NCI-H128 (cell line): ENCODE measurements around the gene PI16.
"Not testable (repeated sequence)": the region's sequence is repeated elsewhere in the genome, so short reads cannot be mapped to it uniquely, and the experiment has no call there.

Source experiments
- DNase-seq: peaks from one replicate; lab custom pipeline; 2025; ENCODE audit not compliant: unreplicated experiment; lab: John Stamatoyannopoulos, UW

PI16 gene

GRCh38 chr6:36973647-36974046, 19.1 kb downstream of the PI16 start:
- DNase-seq, result no peak

GRCh38 chr6:36975231-36976006, 20.9 kb downstream of the PI16 start:
- DNase-seq, result no peak

GRCh38 chr6:36976007-36976264, 21.4 kb downstream of the PI16 start:
- DNase-seq, result no peak

GRCh38 chr6:36976509-36976908, 22.0 kb downstream of the PI16 start:
- DNase-seq, result no peak

- DNase-seq, result no peak
Measured at GRCh38 chr6:36976931-36977330, 22.4 kb downstream of the PI16 start.

GRCh38 chr6:36977470-36977941, 23.0 kb downstream of the PI16 start:
- DNase-seq, result no peak

- DNase-seq, result no peak
Measured at GRCh38 chr6:36978421-36979346, 24.1 kb downstream of the PI16 start.

GRCh38 chr6:36979347-36979742, 24.8 kb downstream of the PI16 start:
- DNase-seq, result peak; percentile 38

- DNase-seq, result no peak
Measured at GRCh38 chr6:36980129-36980528, 25.6 kb downstream of the PI16 start.

GRCh38 chr6:36980876-36981619, 26.5 kb downstream of the PI16 start:
- DNase-seq, result peak; percentile 18

GRCh38 chr6:36983538-36983937, 29.0 kb downstream of the PI16 start:
- no peak for DNase-seq

- DNase-seq, result no peak
Measured at GRCh38 chr6:36984581-36985416, 30.3 kb downstream of the PI16 start.

GRCh38 chr6:36985417-36985807, 30.9 kb downstream of the PI16 start:
- DNase-seq, result no peak

- DNase-seq, result peak; percentile 71
Measured at GRCh38 chr6:36985808-36986703, 31.5 kb downstream of the PI16 start, which contains the start of gene MTCH1. TSS of gene MTCH1 (minus strand) at chr6:36986196. CDS start at chr6:36986173, 23 bp downstream.

- DNase-seq, result no peak
Measured at GRCh38 chr6:36986704-36987047, 32.1 kb downstream of the PI16 start.

GRCh38 chr6:36989264-36989663, 34.7 kb downstream of the PI16 start:
- no peak for DNase-seq

- DNase-seq, result not testable (repeated sequence)
Measured at GRCh38 chr6:36990401-36990800, 35.9 kb downstream of the PI16 start.

- DNase-seq, result peak; percentile 22
Measured at GRCh38 chr6:36997811-36998722, 43.5 kb downstream of the PI16 start.

GRCh38 chr6:36998723-36999038, 44.1 kb downstream of the PI16 start:
- no peak for DNase-seq
